Panc1 (cell line): ENCODE measurements around the gene MOB3A. TPM values are rescaled to one million over a fixed set of nuclear protein-coding genes. Genes with fewer than 3 reads are reported as not detected.

ENCODE experiments used
- ATAC-seq: fragments of 200-7000 bp; cut with Tn5 transposase; 2 replicates; pipeline ENCODE4 v1.9.1; 2020; ENCODE audit warnings: mild to moderate bottlenecking, moderate library complexity
- BruUV-seq: library from RNA; stranded (reverse); fragments of 400-500 nt; replicated peaks from 2 replicates; lab custom pipeline; 2021; lab: Mats Ljungman, UMichigan
- CTCF ChIA-PET: fragments of 300-600 bp; sonication (Branson Sonifier 250); formaldehyde crosslinking; loops from one replicate; lab custom pipeline; 2022; ENCODE audit warnings: antibody characterized with exemption; lab: Charles Lee
- POLR2A ChIA-PET: fragments of 300-600 bp; sonication (Branson Sonifier 250); formaldehyde crosslinking; loops from one replicate; lab custom pipeline; 2022; ENCODE audit warnings: antibody characterized with exemption; lab: Charles Lee
- DNase-seq: peaks from one replicate; pipeline ENCODE4 v3.0.0-alpha.2; 2010; ENCODE audit warnings: low read depth, low spot score
- H3K27ac ChIP-seq: 2 replicates; pipeline ENCODE4 v1.5.1; 2011; ENCODE audit warnings: mild to moderate bottlenecking, low read length, inconsistent platforms
- H3K27me3 ChIP-seq: fragments of 200-500 bp; sonication (Bioruptor generic); 2 replicates; pipeline ENCODE4 v1.6.0; 2014; ENCODE audit warnings: low read length, inconsistent platforms; ENCODE audit not compliant: control insufficient read depth, insufficient read depth
- H3K36me3 ChIP-seq: fragments of 200-500 bp; sonication (Bioruptor generic); 2 replicates; pipeline ENCODE4 v1.5.1; 2014; ENCODE audit warnings: inconsistent platforms, mild to moderate bottlenecking, low read length, moderate library complexity; ENCODE audit not compliant: control insufficient read depth, insufficient read depth
- H3K4me1 ChIP-seq: 2 replicates; pipeline ENCODE4 v1.5.1; 2011; ENCODE audit warnings: inconsistent platforms, mild to moderate bottlenecking, low read length, moderate library complexity; ENCODE audit not compliant: control insufficient read depth, insufficient read depth
- H3K4me3 ChIP-seq, 2 experiments: 2 replicates each; pipeline ENCODE4 v1.5.1; 2011 to 2012; ENCODE audit warnings: low read depth in 2 of 2, low read length in 2 of 2, mild to moderate bottlenecking in 2 of 2, inconsistent platforms in 1 of 2, moderate library complexity in 1 of 2
- H3K9me3 ChIP-seq: fragments of 200-500 bp; sonication (Bioruptor generic); 2 replicates; pipeline ENCODE4 v1.5.1; 2014; ENCODE audit warnings: low read depth, mild to moderate bottlenecking, inconsistent platforms, low read length, moderate library complexity; ENCODE audit not compliant: control insufficient read depth, insufficient read depth
- POLR2AphosphoS5 ChIP-seq: IDR thresholded peaks from 2 replicates; pipeline ENCODE4 v1.6.1; 2012; ENCODE audit warnings: mild to moderate bottlenecking, low read depth, low read length, moderate library complexity
- SIN3A ChIP-seq: IDR thresholded peaks from 2 replicates; pipeline ENCODE4 v1.6.1; 2012; ENCODE audit warnings: low read depth, mild to moderate bottlenecking, low read length, moderate library complexity, borderline replicate concordance; ENCODE audit not compliant: insufficient read depth
- TCF7L2 ChIP-seq: IDR thresholded peaks from 2 replicates; pipeline ENCODE4 v1.6.1; 2011; ENCODE audit warnings: mild to moderate bottlenecking, low read depth, low read length, inconsistent platforms
- in situ Hi-C: cut with HindIII; loops from 2 replicates; pipeline ENCODE4 v1.10.0; 2016; ENCODE audit warnings: low sequenced_read_pairs, low pct_unique_long_range_greater_than_20kb
- intact Hi-C: fragments of 100-400 bp; cut with micrococcal nuclease; formaldehyde crosslinking; loops from one replicate; pipeline ENCODE4 v1.10.0; 2022; ENCODE audit not compliant: unreplicated experiment
- total RNA-seq: library from RNA; stranded (reverse); gene quantifications from one replicate; pipeline ENCODE4 v1.2.1, GENCODE V29; 2021; ENCODE audit not compliant: unreplicated experiment
- TF ChIP-seq, protein P1 (sequence below): fragments of 450-650 bp; IDR thresholded peaks from 2 replicates; pipeline ENCODE4 v1.5.1; 2017; ENCODE audit warnings: mild to moderate bottlenecking
- TF ChIP-seq, protein P2 (sequence below), 2 experiments: IDR thresholded peaks; 2 replicates each; pipeline ENCODE4 v1.6.1; 2011 to 2012; ENCODE audit warnings: low read depth in 2 of 2, control low read depth in 1 of 2, low read length in 1 of 2, mild to moderate bottlenecking in 1 of 2, moderate library complexity in 1 of 2; ENCODE audit not compliant: insufficient read depth in 1 of 2

The MOB3A gene
- total RNA-seq, 1 experiment from 2014 or later = 36.3 TPM

DNA sequence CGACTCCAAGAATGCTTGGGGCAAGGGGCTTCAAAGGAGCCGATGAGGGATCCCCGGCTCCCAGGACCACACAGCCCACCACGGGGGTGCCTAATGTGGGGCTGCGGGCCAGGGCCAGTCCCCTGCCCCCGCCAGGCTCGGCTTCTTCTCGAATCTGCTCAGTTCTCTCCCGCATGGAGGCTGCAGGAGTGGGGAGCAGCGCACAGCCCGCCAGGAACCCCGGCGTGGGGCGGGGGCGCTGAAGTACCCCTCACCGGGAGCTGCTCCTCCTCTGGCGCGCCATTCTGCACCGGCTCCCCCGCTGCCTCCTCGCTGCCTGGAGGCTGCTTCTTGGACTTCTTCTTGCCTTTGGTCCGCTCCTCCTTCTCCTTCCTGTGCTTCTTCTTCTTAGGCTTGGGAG is 15.3 kb upstream of the MOB3A start:
- H3K27me3 ChIP-seq = no peaks in the 10 kb centered on the region
- CTCF ChIA-PET = no interaction called here
- ATAC-seq (no peak), DNase-seq (no peak)
- in situ Hi-C loops = no loop called here
- H3K27ac ChIP-seq = no peak overlapping the region
- TF ChIP-seq POLR2AphosphoS5 = no peak
- TF ChIP-seq, protein P1, sequence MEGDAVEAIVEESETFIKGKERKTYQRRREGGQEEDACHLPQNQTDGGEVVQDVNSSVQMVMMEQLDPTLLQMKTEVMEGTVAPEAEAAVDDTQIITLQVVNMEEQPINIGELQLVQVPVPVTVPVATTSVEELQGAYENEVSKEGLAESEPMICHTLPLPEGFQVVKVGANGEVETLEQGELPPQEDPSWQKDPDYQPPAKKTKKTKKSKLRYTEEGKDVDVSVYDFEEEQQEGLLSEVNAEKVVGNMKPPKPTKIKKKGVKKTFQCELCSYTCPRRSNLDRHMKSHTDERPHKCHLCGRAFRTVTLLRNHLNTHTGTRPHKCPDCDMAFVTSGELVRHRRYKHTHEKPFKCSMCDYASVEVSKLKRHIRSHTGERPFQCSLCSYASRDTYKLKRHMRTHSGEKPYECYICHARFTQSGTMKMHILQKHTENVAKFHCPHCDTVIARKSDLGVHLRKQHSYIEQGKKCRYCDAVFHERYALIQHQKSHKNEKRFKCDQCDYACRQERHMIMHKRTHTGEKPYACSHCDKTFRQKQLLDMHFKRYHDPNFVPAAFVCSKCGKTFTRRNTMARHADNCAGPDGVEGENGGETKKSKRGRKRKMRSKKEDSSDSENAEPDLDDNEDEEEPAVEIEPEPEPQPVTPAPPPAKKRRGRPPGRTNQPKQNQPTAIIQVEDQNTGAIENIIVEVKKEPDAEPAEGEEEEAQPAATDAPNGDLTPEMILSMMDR = no peak
- TF ChIP-seq TCF7L2 = no peak
- TF ChIP-seq, protein P2, sequence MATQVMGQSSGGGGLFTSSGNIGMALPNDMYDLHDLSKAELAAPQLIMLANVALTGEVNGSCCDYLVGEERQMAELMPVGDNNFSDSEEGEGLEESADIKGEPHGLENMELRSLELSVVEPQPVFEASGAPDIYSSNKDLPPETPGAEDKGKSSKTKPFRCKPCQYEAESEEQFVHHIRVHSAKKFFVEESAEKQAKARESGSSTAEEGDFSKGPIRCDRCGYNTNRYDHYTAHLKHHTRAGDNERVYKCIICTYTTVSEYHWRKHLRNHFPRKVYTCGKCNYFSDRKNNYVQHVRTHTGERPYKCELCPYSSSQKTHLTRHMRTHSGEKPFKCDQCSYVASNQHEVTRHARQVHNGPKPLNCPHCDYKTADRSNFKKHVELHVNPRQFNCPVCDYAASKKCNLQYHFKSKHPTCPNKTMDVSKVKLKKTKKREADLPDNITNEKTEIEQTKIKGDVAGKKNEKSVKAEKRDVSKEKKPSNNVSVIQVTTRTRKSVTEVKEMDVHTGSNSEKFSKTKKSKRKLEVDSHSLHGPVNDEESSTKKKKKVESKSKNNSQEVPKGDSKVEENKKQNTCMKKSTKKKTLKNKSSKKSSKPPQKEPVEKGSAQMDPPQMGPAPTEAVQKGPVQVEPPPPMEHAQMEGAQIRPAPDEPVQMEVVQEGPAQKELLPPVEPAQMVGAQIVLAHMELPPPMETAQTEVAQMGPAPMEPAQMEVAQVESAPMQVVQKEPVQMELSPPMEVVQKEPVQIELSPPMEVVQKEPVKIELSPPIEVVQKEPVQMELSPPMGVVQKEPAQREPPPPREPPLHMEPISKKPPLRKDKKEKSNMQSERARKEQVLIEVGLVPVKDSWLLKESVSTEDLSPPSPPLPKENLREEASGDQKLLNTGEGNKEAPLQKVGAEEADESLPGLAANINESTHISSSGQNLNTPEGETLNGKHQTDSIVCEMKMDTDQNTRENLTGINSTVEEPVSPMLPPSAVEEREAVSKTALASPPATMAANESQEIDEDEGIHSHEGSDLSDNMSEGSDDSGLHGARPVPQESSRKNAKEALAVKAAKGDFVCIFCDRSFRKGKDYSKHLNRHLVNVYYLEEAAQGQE (IDR thresholded peaks at IDR 0.05; ENCODE audit: insufficient read depth in 1 of 2, low read depth in 2 of 2, low read length in 1 of 2) = no peak
- no peak for TF ChIP-seq SIN3A
- H3K4me3 ChIP-seq = no peak overlapping the region
- H3K9me3 ChIP-seq = no peaks in the 10 kb centered on the region
- intact Hi-C loops = no loop called here
- H3K36me3 ChIP-seq = no peaks in the 10 kb centered on the region; the same call in 1 of the 2 replicates
- BruUV-seq = no TSS peak
- H3K4me1 ChIP-seq = no peaks in the 10 kb centered on the region
- POLR2A ChIA-PET = no interaction called here

GRCh38 chr19:2110822-2111221 is 14.7 kb upstream of the MOB3A start:
- no TSS peak for BruUV-seq
- intact Hi-C loops = no loop called here
- CTCF ChIA-PET = no interaction called here

More at GRCh38 chr19:2110822-2111221, 14.7 kb upstream of the MOB3A start:
- Histone ChIP-seq H3K4me3 (no peak overlapping the region), H3K4me1 (no peaks in the 10 kb centered on the region), H3K36me3 (no peaks in the 10 kb centered on the region; the same call in 1 of the 2 replicates), H3K27me3 (no peaks in the 10 kb centered on the region), H3K27ac (no peak overlapping the region), H3K9me3 (no peaks in the 10 kb centered on the region)
- ATAC-seq = no peak
- POLR2A ChIA-PET = no interaction called here
- TF ChIP-seq, protein P2 (IDR thresholded peaks at IDR 0.05; ENCODE audit: insufficient read depth in 1 of 2, low read depth in 2 of 2, low read length in 1 of 2) = no peak
- TF ChIP-seq, protein P1 = no peak
- TF ChIP-seq TCF7L2 = no peak
- no peak for TF ChIP-seq SIN3A
- no peak for TF ChIP-seq POLR2AphosphoS5
- in situ Hi-C loops = no loop called here
- DNase-seq = no peak
